GM19238 (cell line): ENCODE results near the gene KRT28.

Source experiments
- DNase-seq: peaks from one replicate; pipeline ENCODE4 v3.0.0; 2011; ENCODE audit warnings: low spot score; ENCODE audit not compliant: insufficient read length

KRT28 gene, protein sequence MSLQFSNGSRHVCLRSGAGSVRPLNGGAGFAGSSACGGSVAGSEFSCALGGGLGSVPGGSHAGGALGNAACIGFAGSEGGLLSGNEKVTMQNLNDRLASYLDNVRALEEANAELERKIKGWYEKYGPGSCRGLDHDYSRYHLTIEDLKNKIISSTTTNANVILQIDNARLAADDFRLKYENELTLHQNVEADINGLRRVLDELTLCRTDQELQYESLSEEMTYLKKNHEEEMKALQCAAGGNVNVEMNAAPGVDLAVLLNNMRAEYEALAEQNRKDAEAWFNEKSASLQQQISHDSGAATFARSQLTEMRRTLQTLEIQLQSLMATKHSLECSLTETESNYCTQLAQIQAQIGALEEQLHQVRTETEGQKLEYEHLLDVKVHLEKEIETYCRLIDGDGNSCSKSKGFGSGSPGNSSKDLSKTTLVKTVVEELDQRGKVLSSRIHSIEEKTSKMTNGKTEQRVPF

DNA sequence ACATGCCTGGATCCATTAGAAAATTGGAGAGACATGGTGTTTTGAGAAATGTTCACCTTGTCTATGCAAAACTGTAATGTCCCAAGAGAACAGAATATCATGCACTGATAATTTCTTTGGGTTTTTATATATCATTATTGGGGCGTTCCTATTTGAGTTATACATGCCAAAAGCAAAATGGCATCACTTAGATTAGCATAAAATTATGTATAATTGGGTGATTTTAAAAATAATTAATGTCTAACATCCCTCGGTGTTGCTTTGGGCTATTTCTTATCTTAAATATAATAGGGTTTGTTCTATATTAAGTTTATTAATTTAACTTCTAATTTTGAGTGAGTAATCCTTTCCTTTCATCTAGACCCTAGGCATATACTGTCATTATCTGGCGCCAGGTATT is at the start of gene KRT28:
TSS of gene KRT28 (minus strand) at position 101 of the 400 bp plus-strand sequence. CDS start at position 35, 66 bp downstream.
- no peak for DNase-seq

DNA sequence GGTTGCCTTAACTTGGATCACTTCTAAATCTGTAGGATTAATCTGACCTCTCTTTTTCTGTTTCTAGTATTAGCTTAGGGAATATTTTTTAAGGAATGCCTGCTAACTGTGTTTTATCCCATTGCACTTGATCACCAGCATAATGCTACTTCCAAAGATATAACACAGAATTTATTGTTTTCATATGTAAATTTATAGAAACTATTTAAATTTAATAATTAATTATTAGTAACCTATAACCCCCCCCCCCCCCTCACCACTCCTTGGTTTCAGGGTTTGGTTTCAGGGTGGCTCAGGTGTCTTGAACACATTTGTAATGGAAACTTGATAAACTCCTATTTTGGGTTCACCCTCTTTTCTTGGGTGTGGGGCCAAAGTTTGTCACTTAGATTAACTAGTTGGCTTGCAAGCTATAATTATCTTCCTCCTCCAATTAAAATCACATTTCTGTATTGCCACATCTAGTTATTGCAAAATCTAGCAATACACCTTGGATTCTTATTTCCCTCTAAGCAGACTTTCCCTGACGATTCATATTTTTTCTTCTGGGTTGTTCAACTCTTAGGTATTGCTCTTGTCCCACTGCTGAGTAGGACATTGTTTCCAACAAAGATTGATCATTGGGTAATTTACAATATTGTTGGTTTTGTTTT is 49.0 kb upstream of the KRT28 start:
- DNase-seq = no peak

DNA sequence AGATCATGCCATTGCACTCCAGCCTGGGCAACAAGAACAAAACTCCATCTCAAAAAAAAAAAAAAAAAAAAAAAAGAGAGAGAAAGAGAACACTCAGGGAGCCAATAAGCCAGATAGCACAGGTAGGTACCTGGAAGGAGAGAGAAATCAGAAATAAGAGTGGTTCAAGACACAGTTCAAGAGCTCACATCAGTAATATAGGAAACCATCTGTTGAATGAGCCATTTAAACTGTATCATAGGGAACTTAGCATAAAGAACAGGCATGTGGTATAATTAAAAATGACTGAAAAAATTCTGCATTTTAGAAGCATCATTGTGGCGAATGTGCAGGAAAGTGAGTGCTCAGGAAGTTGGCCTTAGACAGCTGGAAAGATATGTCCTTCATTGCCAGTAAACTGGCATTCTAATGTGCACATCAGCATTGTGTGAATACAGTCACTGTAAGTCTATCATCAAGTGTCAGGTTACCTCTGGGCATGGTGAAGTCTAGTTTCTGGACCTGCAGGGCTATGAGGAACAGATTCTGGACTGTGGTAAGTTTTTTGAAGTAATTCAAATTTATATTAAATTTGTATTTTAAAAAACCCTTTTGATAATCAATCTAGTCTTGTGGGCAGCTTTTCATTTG is 46.9 kb upstream of the KRT28 start:
- DNase-seq = no peak

DNA sequence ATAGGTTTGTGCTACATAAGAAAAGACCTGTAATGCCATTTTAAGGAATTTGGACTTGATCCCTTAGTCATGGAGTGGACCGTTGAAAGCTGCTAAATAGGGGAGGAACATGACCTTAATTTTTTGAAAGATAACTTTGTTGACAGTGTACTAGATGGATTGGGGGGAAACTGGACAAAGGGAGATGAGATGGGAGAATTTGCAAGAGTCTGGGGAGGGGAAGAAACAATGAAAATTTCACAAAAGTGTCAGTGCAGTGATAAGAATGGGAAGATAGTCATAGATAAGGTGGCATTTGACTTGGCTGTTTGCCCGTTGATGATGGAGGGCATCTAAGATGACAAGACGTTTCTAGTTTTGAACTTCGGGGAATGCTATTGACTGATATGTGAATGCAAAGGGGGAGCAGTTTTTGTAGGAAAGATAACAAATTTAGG is 44.9 kb upstream of the KRT28 start:
- no peak for DNase-seq

DNA sequence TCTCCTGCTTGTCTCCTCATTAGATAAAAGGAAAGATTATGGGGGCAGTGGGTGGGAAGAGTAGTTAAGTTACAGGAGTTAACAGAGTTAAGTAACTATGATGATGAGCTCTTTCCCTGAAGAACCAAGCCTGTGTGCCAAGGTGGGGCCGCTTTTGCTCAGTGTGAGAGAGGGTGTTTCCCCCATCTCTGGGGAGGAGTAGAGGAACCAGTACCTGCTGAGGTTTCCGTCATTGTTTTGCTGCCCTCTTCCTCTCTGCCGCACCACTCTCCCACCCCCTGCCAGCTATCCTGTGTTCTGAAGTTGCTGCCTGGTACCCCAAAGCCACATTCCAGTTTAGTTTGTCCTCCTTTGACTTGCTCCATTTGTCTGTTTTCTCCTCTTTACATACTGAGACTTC is 43.5 kb upstream of the KRT28 start:
- no peak for DNase-seq

DNA sequence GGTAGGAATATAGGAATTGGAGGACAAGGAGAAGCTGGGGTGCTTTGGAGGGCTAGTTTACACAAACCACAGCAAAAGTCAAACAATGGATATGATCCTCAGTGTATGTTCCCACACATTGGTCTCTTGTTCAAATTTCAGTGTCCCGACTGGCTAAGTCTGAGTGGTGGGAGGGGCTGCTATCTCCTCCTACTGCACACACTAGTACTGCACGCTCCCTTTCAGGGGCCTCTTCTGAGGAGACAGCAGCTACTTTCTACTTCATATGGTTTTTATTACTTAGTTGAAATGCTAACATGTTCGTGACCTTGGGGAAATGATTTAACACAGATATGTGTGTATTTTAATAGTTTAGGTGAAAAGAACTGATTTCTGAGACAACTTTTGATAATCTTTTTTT is 41.5 kb upstream of the KRT28 start:
- no peak for DNase-seq

DNA sequence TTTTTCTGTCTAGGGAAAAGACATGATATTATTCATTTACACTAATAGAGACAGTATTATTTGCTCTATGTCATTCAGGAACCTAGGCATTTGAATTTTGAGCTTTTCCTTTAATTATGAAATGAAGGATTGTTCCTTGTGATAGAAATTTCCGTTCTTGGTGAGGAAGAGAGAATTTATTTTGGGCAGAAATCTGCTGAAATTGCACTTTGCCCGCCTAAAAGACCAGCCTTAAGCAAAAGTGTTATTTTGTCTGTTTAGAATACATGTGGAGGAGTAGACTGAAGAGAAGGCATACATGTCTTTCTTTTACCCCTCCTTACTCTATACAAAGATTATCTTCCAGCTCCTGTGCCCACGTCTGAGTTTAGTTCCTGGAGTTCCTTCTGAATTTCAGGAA is 39.4 kb upstream of the KRT28 start:
- no peak for DNase-seq

DNA sequence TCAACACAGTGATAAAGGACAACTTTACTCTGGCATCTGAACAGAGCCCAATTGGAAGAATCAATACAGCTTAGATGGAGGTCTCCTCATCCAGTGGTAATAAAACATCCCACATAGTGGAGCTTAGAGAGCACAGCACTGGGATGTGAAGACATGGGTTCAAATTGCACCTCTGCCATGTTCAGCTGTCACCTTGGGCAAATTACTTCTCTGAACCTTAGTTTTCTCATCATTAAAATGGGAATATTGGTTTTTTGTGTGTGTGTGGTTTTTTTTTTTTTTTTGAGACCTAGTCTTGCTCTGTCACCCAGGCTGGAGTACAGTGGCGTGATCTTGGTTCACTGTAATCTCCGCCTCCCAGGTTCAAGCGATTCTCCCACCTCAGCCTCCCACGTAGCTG is 36.3 kb upstream of the KRT28 start:
- no peak for DNase-seq

DNA sequence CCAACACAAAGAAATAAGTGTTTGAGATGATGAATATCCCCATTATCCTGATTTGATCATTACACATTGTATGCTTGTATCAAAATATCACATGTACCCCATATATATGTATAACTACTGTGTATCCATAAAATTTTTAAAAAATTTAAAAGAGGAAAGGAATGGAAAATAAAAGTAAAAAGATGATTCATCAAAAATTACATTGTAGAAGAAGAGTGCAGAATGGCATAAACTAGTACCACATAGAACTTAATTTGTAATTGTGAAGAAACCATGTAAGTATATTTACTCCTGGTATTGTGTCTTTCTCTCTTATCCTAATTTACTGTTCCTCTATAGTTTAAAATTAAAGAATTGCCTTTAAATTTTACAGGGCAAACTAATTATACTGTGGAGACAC is 34.1 kb upstream of the KRT28 start:
- DNase-seq = no peak

DNA sequence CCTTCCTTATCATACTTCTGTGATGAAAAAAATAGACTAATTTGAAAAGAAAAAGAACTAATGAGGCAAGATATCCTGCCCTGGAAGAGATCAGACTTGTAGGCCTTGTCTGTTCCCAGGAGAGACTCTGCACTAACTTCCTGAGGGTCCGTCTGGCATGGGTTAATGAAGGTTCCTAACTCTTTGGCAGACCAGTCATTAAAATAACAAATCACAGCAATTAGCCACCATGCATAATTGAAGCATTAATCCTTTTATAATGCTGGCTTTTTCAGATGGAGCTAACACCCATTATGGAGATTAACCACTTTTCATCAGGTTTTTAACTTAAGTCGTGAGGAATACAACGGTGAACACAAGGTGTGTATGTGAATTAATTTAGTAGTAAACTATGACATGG is 33.1 kb upstream of the KRT28 start:
- DNase-seq = no peak

DNA sequence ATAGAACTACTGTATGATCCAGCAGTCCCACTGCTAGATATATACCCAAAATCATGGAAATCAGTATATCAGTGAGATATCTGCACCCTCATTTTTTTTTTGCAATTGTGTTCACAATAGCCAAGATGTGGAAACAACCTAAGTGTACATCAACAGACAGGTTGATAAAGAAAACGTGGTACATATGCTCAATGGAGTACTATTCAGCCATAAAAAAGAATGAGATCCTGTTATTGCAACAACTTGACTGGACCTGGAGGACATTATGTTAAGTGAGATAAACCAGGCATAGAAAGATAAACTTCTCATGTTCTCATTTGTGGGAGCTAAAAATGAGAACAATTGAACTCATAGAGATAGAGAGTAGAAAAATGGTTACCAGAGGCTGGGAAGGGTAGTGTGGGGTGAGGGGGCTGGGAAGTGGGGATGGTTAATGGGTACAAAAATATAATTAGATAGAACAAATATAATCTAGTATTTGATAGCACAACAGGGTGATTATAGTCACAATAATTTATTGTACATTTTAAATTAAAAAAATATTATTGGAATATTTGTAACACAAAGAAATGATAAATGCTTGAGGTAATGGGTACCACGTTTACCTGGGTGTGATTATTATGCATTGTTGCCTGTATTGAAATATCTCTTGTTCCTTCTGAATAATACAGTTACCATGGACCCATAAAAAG is 30.5 kb upstream of the KRT28 start:
- no peak for DNase-seq

DNA sequence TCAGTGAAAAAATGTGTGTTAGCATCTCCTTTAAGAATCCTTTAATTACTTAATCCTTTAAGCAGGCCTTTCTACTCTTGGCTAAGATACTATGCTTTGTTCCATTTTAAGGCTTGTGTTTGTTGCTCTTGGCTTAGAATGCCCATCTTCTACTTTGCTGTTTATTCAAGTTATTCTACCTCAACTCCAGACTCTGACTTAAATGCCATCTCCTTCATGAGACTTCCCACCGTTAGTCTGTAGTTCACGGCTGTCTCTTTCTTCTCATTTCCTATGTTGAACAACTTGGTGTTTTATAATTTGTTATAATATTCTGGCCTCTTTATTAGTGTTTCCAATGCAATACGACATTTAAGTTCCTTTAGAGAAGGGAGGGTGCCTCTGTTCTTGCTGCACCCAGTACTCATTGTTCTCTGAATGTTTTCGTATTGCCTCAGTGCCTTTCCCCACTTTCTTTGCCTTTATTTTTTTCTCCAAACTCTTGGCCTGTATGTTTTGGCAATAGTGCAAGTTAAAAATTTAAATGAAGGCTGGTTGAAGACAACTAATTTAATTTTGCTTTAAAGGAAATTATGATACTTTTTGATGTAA is 28.8 kb upstream of the KRT28 start:
- no peak for DNase-seq

DNA sequence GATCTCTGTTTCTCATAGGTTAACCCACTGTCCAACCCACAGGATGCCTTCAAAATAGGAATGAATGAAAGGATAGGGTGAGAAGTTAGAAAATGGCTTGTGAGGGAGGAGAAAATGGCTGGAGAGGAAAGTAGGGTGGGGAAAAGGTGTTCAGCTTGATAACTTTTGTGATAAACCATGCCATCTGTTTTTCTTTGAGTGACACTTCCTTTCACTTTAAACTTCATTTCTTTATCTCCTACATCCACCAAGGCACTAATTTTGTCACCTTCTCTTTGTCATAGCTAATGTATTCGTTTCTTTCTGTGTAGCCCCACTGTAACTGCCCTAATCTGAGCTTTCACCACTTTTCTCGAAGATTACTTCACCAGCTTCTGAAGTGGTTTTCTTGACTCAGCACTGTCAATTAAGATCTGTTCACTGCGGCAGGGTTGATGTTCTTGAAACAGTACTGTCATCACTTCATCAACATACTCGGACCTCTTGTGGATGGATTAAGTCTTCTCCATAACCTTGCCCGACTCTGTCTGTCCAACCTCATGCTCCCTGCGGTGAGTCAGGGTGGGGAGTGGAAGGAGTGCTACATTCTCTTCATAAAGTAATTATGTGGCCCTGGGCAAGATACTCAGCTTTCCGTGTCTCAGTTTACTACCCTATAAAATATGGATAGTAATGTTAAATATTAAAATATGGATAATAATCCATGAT is 28.1 kb upstream of the KRT28 start:
- no peak for DNase-seq

DNA sequence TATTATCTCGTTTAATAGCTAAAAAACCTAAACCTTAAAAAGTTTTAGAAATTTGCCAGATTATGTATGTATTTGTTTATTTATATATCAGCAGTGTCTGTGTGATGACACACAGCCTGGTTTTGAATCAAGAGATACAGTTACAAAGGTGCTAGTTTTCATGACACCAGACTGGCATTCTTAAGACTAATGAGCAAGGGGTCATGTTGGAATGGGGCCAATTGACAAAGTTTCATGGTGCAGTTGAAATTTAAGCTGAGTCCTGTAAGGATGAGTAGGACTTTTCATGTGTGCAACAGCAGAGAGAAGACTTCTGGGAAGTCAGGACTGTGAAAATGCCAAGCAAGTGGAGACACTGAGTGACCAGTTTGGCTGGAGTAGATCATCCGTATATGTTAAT is 25.8 kb upstream of the KRT28 start:
- no peak for DNase-seq

DNA sequence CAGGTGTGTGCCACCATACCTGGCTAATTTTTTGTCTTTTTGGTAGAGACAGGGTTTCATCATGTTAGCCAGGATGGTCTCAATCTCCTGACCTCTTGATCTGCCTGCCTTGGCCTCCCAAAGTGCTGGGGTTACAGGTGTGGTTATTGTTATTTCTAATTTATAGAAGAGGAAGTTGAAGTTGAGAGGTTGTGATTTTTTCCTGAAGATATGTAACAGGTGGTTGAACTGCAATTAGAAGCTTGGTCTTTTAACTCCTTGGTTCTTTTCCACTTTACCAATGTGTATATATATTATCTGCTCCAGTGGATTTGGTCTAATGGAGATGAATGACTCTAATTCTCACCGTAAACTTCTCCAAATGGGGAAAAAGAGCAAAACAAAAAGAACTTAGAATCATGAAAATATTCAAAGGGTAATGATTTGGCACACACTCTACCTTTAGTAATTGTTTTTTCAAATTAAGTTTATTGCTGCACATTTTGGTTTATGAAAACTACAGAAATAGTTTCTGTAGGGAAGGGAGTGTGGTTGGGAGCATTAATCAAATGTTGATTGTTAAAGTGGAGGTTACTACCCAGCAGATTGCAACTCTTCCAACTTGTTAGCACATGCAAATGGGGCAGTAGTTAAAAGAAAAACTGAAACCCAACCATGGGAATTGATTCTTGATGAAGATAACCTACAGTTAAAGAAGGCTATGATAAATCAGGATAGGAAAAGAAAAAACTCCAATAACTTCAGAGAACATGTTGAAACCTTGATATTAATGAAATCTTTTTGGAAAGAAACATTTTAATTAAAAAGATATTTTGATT is 24.5 kb upstream of the KRT28 start:
- no peak for DNase-seq

DNA sequence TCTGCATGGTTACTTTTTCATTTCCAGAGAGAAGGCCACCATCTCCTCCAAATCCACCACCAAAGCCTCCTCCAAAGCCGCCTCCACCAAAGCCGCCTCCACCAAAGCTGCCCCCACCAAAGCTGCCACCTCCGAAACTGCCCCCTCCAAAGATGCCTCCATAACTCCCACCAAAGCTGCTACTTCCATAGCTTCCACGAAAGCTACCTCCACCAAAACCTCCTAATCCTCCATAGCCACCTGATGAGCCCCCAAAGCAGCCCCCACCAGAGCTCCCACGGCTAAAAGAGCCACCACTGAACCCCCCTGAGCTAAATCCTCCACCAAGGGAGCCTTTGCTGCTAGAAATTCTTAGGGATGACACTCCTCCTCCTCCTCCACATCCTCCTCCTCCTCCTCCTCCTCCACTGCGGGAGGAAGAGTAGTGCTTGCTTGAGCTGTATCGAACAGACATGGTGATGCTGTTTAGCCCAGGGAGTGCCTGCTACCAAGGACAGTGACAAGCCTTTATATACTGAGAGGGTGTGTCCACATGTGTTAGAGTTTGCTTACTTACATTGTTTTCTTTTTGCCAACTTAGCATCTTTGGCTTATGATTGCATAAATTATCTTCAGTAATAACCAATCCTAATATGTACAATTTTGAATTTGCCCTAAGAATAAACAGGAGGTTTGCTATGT is 22.5 kb upstream of the KRT28 start, which contains the start of gene KRT10:
TSS of gene KRT10 (minus strand) at position 483 of the 681 bp plus-strand sequence. CDS start at position 454, 29 bp downstream.
- no peak for DNase-seq

DNA sequence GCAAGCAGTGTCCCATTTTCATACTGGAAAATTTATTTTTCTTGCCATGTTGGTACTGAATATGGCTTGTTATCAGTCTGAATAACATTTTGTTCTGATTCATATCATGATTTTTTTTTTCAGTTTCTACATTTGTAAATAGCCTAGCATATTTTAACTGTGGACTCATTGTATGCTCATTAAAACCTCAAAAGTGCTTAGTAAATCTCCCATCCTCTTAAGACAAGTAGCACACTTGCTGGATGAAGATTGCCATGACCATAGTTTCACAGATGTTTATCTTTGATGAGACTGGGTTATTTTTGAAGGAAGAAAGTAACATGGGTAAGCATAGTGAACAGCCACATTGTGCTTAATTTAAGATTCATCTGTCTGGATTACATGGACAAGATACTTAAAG is 21.8 kb upstream of the KRT28 start:
- no peak for DNase-seq

DNA sequence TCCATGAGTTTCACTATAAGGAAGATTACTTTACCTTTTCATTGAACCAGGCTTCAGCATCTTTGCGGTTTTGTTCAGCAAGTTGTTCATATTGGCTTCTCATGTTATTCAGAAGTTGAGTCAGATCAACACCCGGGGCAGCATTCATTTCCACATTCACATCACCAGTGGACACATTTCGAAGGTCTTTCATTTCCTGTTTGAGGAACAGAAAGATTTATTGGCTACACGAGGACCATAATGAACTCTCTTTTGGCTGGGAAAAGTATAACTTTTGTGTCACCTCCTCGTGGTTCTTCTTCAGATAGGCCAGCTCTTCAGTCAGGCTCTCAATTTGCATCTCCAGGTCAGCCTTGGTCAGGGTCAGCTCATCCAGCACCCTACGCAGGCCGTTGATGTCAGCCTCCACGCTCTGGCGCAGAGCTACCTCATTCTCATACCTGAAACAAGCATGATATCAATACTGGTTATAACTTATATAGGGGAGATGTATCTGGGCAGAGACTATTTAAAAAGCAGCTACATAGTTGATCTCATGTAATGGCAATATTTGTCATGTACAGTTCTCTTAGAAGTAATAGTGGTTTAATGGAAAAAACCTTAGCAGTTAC is 20.6 kb upstream of the KRT28 start:
- DNase-seq = no peak
